Neural crest cell (in vitro differentiated cells): ENCODE results near the gene CAPZB. TPM values are rescaled to one million over a fixed set of nuclear protein-coding genes. Genes with fewer than 3 reads are reported as not detected.

ENCODE experiments used
- DNase-seq: peaks from one replicate; pipeline ENCODE4 v3.0.0; 2021; ENCODE audit warnings: low read depth, mixed read lengths, low spot score
- H3K27ac Mint-ChIP-seq: one replicate; pipeline ENCODE4 v1.8.0; 2021; ENCODE audit warnings: mild to moderate bottlenecking, mixed read lengths; ENCODE audit not compliant: unreplicated experiment
- H3K27me3 Mint-ChIP-seq: 2 replicates; pipeline ENCODE4 v1.8.0; 2021; ENCODE audit warnings: low read depth, mild to moderate bottlenecking, mixed read lengths
- H3K36me3 Mint-ChIP-seq: 2 replicates; pipeline ENCODE4 v1.8.0; 2021; ENCODE audit warnings: low read depth, mild to moderate bottlenecking, mixed read lengths
- H3K4me1 Mint-ChIP-seq: 2 replicates; pipeline ENCODE4 v1.8.0; 2021; ENCODE audit warnings: mixed read lengths
- H3K4me3 Mint-ChIP-seq: one replicate; pipeline ENCODE4 v1.8.0; 2021; ENCODE audit warnings: mild to moderate bottlenecking, mixed read lengths
- H3K9me3 Mint-ChIP-seq: 2 replicates; pipeline ENCODE4 v1.8.0; 2021; ENCODE audit warnings: mixed read lengths
- total RNA-seq: library from RNA; stranded (reverse); gene quantifications from 2 replicates; pipeline ENCODE4 v1.2.1, GENCODE V29; 2021
- TF ChIP-seq, protein P1 (sequence below): fragments of 200-600 bp; sonication (generic); conservative IDR thresholded peaks from 2 replicates; pipeline ENCODE4 v1.5.0; 2021; ENCODE audit warnings: antibody characterized with exemption, mild to moderate bottlenecking

Gene CAPZB
- total RNA-seq, 1 donor from 2014 or later: 256 TPM

- Mint-ChIP-seq H3K4me3 (peak overlapping the region; percentile 72), H3K27me3 (no peaks in the 10 kb centered on the region), H3K27ac (peak overlapping the region; percentile 37), H3K9me3 (no peaks in the 10 kb centered on the region), H3K4me1 (peaks cover 57% of the 10 kb centered on the region), H3K36me3 (peaks cover 3% of the 10 kb centered on the region)
- DNase-seq: peak; percentile 36
- TF ChIP-seq, protein P1, sequence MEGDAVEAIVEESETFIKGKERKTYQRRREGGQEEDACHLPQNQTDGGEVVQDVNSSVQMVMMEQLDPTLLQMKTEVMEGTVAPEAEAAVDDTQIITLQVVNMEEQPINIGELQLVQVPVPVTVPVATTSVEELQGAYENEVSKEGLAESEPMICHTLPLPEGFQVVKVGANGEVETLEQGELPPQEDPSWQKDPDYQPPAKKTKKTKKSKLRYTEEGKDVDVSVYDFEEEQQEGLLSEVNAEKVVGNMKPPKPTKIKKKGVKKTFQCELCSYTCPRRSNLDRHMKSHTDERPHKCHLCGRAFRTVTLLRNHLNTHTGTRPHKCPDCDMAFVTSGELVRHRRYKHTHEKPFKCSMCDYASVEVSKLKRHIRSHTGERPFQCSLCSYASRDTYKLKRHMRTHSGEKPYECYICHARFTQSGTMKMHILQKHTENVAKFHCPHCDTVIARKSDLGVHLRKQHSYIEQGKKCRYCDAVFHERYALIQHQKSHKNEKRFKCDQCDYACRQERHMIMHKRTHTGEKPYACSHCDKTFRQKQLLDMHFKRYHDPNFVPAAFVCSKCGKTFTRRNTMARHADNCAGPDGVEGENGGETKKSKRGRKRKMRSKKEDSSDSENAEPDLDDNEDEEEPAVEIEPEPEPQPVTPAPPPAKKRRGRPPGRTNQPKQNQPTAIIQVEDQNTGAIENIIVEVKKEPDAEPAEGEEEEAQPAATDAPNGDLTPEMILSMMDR: no peak
These were observed 79.4 kb downstream of the CAPZB start for GRCh38 chr1:19405761-19406487.

DNA sequence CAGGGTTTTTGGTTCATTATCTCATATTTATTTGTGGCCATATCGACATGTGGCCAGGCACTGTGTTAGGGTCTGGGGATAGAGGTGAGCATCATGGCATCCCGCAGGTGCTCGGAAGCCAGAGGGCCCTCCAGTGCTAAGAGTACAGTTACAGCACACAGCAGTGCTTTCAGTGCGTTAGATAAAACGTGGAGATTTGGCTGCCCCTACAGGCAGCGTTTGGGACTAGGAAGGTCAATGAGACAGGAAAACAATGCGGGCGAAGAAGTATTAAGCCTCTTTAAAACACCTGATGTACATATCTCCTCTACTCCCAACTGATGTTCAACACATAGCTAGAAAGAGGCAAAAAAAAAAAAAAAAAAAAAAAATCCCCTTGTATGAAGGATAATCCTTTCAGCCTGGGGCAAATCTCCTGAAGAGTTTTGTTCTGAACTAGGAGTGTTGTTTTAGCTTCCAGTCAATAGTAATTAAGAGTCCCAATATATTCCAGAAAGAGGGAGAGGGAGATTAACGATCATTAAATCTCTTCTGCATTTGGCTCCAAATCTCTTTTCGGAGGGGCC is 80.1 kb downstream of the CAPZB start:
- TF ChIP-seq, protein P1: peak; percentile 36
- peaks cover 3% of the 10 kb centered on the region for H3K36me3 Mint-ChIP-seq
- no peaks in the 10 kb centered on the region for H3K9me3 Mint-ChIP-seq
- no peaks in the 10 kb centered on the region for H3K27me3 Mint-ChIP-seq
- DNase-seq: no peak
- peak overlapping the region; percentile 37 for H3K27ac Mint-ChIP-seq
- H3K4me1 Mint-ChIP-seq: peaks cover 57% of the 10 kb centered on the region
- peak overlapping the region; percentile 72 for H3K4me3 Mint-ChIP-seq

- H3K27me3 Mint-ChIP-seq: no peaks in the 10 kb centered on the region
- H3K4me3 Mint-ChIP-seq: peak overlapping the region; percentile 5
- H3K36me3 Mint-ChIP-seq: peaks cover 3% of the 10 kb centered on the region
- no peak overlapping the region for H3K27ac Mint-ChIP-seq
- no peaks in the 10 kb centered on the region for H3K9me3 Mint-ChIP-seq
- no peak for DNase-seq
- H3K4me1 Mint-ChIP-seq: peaks cover 57% of the 10 kb centered on the region
- TF ChIP-seq, protein P1: no peak
These were observed 80.6 kb downstream of the CAPZB start for GRCh38 chr1:19404748-19405147.

DNA sequence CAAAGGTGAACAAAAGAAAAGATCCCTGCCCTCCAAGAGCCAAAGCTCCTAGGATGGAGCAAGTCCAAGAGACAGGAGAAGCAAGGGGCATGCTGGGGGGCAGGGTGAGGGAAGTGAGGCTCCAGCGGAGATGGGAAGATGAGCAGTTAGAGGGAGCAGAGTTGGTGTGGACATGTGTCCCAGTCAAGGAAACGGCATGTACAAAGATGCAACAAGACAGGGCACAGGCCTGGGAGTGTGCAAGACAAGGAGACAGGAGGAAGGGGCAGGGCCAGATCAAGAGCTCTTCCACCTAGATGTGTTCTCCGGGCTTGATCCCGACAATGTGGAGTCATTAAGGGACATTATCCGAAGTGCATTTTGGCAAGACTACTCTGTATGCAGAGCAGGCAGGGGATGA is 82.1 kb downstream of the CAPZB start:
- DNase-seq: no peak
- peak overlapping the region; percentile 19 for H3K4me3 Mint-ChIP-seq
- peaks cover 3% of the 10 kb centered on the region for H3K36me3 Mint-ChIP-seq
- TF ChIP-seq, protein P1: no peak
- H3K4me1 Mint-ChIP-seq: peaks cover 53% of the 10 kb centered on the region
- no peak overlapping the region for H3K27ac Mint-ChIP-seq
- no peaks in the 10 kb centered on the region for H3K27me3 Mint-ChIP-seq
- no peaks in the 10 kb centered on the region for H3K9me3 Mint-ChIP-seq

GRCh38 chr1:19402031-19402813 is 83.1 kb downstream of the CAPZB start:
- peak overlapping the region; percentile 23 for H3K27ac Mint-ChIP-seq
- H3K27me3 Mint-ChIP-seq: no peaks in the 10 kb centered on the region
- TF ChIP-seq, protein P1: no peak
- no peak overlapping the region for H3K4me3 Mint-ChIP-seq
- DNase-seq: no peak
- peaks cover 42% of the 10 kb centered on the region for H3K4me1 Mint-ChIP-seq
- H3K9me3 Mint-ChIP-seq: no peaks in the 10 kb centered on the region
- peaks cover 3% of the 10 kb centered on the region for H3K36me3 Mint-ChIP-seq
